IPS DF 4.7 (cell line): ENCODE results near the gene SYNDIG1L.
"Not testable (repeated sequence)": the region's sequence is repeated elsewhere in the genome, so short reads cannot be mapped to it uniquely, and the experiment has no call there.

ENCODE experiments used
- DNase-seq: peaks from one replicate; pipeline ENCODE4 v3.0.0-alpha.2; 2013; ENCODE audit warnings: low spot score; ENCODE audit errors: extremely low read depth

The SYNDIG1L gene

DNA sequence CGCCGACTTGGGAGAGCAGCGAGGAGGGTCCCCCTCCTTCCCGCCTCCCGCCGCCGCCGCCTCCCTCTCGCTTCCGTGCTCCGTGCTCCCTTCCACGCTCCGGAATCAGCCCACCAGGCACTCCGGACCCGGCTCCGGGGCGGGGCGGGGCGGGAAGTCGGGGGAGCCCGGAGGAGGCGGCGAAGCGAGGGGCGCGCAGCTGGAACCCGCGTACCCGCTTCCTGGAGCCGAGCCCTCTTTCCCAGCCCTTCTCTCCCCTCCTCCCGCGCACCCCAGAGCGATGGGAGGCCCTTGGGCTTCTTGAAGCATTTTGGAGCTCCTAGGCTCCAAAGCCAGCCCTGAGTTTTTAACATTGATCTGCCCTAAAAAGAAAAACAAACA, at the start of gene SYNDIG1L:
SYNDIG1L (minus strand) TSS at position 9 of the 381 bp plus-strand sequence. CDS start 16,466 bp downstream, outside the sequence.
- no peak for DNase-seq

DNA sequence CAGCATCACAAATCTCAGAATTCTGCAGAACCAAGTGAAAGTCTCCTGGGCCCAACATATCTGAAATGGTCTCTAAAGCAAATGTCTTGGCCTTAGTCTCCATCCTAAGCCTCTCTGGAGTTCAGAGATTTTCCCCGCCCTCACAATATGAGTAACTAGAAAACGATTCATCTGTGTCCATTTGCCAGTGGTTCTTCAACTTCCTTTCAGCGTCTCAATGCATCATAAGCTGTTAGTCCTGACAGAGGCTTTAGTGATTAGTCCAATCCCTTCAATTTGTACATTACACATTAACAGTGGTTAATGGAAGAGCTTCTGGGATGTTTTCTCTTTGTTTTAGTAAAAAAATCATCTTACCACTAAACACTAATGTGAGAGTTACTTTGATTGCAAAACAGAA, 49.7 kb upstream of the SYNDIG1L start:
- no peak for DNase-seq

DNA sequence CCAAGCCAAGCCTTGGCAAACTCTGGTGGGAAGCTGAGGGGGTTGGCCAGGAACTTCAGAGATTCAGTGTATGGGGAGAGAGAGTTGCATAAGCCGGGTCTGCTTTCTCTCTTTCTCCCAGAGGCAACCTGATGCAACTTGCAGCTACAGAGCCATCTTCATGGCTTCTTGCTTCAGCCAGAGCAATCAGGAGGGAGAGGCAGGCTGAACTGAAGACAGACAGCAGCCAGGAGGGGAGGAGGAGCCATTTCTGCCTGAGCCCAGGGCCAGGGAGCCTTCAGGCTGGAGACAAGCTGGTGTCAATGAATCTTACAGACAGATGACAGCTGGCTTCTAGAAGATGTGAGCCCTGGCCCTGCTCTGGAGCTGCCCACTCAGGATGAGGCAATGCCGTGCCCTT, 48.4 kb upstream of the SYNDIG1L start:
- DNase-seq = no peak

DNA sequence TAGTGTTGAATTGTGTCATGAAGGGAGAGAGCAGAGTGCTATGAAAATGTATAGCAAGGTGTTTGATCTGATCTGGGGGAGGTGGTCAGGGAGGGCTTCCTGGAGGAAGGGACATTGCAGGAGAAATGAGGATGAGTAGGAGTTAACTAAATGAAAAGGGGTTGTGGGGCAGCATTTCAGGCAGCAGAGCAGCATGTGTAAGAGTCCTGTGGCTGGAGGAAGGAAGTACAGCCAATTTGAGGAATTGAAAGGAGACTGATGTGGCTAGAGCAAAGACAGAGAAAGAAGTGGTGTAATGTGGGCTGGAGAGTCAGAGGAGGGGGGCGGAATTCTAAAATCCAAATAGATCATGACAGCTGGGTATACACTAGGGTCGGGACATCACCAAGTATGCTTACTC, 46.6 kb upstream of the SYNDIG1L start:
- DNase-seq = no peak

DNA sequence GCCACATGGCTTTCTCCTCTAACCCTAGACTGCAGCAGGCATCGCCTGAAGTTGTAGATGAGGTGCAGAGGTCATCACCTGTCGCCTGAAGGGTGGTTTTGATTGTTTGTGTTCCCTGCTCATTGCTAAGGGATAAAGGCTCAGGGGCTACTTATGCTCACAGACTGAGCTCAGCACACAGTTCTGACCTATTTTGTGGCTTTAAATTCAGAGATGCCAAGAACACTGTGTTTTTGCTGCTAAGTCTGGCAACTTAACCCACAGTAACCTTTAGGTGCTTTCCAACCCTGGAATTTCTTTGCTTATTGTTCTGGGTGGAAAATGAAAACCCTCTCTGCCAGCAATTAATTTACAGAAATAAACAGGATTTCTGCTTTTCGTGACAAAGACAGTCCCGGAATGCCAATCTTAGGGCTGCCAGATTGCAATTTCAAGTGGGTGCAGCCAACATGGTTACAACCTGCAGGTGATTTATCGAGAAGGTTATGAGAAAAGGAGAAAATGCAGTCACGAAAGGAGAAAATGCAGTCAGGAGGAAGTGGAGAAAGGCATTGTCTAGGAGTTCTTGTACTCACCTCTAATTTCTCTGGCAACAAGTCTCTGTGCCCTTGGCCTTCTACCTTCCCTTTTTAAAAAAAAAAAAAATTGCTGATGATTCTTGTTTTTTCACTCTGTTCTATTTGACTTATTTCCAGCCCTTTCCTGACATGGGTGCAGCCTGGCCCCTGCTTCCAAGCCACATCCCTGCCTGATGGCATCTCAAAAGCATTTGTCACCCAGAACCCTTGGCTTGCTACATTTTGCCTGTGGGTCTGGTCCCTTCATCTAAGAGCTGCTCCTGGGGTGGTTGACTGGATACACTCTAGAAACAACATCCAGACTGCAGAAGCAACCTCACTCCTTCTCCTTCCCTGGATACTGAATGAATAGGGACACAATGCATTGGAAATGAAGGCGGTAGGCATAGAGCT, 43.8 kb upstream of the SYNDIG1L start:
- no peak for DNase-seq

DNA sequence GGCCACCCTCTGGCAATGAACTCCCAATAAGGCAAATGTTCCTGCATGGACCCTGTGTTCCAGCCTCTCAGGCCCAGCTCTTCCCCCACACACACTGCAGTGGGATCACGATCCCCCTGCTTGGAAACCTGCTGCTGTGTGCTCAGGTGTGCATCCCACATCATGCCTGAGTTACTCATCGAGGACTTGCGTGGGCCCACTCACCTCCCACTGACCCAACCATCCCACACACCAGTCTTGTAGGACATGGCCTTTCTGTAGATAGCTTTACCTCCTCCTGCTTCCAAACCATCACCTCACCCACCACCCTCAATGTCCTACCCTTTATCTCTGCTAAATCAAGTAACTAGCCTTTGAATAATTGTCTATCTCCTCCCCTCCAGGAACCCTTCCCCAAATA, 42.5 kb upstream of the SYNDIG1L start:
- DNase-seq = no peak

DNA sequence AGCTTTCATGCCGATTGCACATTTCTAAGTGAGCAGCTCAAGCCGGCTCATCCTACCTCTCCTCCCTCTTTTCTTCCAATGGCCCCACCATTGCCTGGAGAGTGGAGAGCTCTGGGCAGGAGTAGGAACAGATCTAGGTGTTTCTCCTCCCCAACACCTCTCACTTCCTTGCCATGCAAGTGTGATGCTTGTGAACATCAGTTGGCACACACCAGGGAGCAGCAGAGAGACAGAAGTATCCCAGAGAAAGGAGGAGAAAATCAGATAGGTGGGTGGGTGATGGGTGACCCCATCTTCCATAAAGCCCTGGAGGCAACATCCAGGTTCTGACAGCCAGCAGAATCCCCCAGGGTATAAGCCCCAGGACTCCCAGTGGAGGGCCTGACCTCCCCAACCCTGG, 39.3 kb upstream of the SYNDIG1L start:
- DNase-seq = no peak

DNA sequence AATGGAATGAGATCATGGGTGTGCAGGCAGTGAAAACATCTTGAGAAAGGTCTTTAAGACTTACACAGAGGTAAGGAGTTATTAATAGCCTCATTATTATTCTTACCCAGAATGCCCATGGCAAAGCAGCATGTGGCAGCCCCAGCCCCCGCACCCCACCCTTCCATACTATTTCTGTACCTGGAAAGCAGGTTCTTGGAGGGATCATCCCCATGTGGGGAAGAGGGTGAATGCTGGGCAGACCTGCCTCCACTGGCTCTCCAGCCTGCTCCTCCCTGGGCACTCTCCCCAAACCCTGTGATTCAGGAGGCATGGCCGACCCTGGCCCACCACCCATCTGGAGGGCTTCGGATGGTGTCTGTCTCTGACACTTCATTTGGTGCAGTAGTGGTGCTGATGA, 38.8 kb upstream of the SYNDIG1L start:
- DNase-seq = no peak

DNA sequence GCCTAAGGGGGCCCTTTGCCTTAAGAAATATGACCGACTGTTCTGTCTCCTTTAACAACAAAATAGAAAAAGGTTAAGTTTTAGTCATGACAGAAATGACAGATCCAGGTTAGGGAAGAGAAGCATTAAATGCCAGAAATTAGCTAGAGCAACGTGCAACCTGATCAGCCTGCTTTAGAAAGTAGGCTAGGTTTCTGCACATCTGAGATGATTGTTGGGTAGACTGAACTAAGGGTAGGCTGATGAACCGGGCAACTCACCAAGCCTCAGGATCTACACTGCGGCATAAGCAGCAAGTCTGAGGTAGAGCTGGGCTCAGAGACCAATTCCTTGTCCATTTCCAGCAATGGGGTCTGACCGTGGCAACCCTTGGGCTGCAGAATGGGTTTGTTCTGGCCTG, 37.7 kb upstream of the SYNDIG1L start:
- no peak for DNase-seq

DNA sequence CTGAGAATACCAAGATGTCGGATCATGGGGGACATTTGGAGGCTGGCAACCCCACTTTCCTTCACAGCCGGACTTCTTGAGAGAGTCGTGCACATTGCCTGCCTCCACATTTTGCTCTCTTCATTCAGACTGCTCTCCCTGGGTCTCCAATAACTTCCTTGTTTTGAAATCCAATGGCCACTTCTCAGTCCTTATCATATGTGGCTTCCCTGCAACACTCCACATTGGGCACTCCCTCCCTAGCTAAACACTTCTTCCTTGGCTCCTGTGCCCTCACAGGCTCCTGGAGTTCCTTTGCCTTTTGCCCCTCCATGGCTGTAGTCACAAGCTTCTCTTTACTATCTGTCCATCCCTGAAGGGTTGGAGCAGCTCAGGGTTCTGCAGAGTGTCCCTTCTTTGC, 37.0 kb upstream of the SYNDIG1L start:
- DNase-seq = no peak

DNA sequence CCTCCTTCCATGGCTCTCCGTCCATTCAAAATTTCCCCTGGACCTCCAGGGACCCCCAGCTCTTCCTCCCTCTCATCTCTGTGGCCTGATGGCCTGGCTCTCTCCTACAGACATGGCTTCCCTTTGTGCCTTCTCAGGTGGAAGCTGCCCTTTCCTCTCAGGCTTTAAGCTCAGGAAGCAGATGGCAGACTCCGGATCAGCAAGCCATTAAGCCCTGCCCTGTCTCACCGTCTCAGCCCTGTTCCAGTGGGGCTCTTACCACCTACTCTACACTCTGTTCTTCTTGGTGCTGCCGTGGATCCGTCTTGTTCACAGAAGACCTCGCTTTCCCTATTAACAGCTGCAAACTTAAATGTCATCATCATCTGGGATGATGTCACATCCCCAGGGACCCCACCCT, 34.0 kb upstream of the SYNDIG1L start:
- no peak for DNase-seq

DNA sequence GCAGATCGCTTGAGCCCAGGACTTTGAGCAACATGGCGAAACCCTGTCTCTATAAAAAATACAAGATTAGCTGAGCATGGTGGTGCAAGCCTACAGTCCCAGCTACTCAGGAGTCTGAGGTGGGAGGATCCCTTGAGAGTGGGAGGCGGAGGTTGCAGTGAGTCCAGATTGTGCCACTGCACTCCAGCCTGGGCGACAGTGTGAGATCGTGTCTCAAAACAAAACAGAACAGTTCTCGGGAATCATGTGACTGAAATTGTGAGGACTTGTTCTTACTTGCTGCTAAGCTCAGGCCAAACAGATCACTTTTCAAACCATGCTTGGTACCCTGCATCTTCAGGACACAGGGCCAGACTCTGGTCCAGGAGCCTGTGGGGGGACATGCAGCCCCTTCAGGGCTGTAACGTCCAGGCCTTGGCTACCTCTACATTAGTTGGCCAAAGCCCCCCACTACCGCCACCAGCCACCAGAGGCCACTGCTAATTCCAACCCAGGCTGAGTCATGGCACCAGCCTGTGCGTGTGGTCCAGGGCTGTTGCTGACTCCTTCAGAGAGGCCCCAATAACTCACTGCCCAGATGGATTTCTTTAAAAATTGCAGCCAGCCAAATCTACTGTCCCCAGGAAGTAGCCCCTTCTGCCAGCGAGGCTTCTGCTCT, 33.4 kb upstream of the SYNDIG1L start:
- DNase-seq = no peak

DNA sequence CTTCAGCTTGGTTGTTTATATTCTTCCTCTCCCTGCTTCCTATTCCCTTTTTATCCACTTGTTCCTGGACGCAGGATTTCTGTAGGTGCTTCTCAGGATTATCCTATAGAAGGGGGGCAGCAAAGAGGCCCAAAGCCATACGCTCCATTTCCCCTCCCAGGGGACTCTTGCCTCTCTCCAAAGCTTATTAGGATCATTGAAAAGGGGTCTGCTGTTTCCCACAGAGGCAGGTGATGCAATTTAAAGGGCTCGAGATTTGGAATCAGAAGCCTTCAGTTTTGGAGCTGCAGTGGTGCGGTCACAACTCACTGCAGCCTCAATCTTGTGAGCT, 31.5 kb upstream of the SYNDIG1L start:
- no peak for DNase-seq

DNA sequence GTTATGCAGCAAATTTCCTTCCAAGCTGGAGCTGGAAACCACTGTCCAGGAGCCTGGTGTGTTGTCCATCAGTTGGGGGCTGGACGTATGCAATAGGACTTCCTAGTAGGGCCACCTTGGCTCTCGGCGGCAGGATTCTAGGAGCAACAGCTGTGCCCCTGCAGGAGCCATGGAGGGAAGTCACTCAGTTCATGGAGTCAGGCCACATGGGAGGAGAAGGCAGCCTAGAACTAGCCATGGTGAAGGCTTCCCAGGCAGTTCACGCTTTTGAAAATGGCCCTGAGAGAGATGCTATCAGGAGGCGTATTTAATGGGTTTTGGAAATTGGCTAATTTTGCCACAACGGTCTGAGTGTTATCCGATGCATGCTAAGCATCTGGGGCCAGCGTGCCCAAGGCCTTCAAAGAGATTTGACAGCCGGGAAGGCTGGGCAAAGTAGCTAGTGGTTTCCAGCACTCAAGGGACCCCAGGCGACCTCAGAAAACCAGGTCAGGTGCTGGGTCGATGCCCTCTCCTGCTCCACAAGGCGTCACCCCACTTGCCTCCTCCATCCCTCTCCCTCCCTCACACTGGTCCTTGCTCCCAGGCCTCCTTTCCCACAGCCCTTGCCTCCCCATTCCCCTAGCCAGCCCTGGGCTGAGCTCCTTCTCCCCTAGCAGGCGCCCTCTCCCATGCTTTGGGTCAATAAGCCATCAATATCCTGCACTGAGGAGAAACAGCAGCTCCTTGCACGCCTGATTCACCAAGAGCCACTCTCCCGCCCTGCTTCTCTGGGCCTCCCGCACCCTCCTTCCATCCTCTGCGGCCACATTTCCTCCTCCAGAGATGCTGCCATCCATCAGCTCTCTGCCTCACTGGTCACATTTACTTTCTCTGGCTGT, 30.9 kb upstream of the SYNDIG1L start:
- no peak for DNase-seq

DNA sequence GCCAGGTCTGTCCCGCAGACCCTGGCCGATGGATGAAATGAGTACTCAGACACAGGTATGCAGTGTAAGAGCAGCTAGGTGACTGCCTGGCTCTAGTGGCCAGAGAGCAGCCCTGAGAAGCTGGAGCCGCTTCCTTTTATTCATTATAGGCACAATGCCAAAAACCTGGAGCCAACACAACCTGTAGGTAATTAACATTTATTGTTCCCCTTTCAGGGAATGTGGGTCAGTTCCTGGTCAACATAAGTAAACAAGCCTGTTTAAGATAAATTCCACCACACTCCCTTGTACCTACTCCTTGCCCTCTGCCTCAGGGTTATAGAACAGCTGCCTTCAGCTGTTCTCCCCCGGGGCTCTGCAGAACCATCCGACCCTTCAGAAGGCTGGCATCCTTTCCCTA, 28.4 kb upstream of the SYNDIG1L start:
- DNase-seq = not testable (repeated sequence)

DNA sequence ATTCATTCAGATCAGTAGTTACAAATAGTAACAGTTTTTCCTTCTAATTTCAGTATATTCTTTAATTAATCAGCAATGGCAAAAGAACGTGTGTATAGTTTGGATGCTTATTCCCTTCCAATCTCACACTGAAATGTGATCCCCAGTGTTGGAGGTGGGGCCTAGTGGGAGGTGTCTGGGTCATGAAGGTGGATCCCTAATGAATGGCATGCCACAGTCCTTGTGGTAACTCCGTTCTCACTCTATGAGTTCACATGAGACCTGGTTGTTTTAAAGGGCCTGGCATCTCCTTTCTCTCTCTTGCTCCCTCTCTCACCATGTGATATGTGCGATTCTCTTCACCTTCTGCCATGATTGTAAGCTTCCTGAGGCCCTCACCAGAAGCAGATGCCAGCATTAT, 18.9 kb upstream of the SYNDIG1L start:
- no peak for DNase-seq

DNA sequence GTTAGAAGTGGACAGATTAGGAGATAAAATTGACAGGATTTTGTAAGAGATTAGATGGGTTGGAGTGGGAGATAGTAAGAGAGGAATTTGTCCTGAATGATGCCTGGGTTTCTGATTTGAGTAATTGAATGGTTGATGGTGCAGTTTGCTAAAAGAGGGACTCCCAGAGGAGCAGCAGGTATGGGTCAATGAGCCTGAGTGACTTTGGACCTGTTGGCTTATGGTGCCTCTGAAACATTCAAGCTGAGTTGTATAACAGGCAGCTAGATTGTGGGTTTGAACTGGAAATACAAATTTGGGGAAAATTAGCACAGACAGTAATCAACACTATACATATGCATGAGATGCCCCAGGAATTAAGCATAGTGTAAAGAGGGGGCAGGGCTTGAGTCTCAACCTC, 16.7 kb upstream of the SYNDIG1L start:
- no peak for DNase-seq

DNA sequence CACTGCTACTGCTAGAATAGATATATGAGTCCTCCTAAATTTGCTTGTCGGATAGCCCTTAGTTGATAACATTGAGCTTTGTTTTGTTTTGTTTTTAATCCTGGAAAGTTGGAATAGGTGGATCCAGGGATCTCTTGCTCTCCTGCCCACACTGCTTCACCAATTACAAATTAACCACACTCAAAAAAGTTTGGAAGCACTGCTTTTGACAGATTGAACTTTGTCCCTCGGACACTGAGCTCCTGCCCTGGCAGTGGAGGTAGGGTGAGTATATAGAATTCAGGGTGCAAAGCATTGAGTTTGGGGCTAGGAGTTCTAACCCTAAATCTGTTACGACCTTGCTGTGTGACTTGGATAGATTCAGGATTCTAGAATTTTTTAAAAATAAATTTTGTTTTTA, 15.1 kb upstream of the SYNDIG1L start:
- DNase-seq = no peak

DNA sequence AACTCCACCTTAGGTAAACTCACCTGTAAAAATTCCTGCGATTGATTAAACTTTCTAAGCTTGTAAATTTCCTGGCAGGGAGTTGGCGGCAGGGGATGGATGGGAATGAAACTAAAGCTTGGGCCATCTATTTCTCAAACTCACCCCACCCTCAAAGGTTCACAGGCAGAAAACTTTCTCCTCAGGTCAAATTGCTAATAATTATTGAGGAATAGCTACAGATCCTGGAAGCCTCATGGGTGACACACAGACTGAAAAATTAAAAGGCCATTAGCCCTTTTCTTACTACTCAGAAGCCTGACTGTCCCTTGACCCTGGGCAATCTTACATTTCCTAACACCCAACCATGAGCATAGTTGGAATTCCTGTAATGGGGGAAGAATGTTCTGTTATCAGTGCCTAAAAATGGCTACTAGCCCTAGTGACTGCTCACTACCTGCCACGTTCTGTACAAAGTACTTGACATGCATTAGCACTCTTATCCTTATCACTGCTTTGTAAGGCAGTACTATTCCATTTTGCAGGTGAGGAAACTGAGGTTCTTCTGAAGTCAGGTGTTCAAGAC, 12.4 kb upstream of the SYNDIG1L start:
- DNase-seq = no peak

DNA sequence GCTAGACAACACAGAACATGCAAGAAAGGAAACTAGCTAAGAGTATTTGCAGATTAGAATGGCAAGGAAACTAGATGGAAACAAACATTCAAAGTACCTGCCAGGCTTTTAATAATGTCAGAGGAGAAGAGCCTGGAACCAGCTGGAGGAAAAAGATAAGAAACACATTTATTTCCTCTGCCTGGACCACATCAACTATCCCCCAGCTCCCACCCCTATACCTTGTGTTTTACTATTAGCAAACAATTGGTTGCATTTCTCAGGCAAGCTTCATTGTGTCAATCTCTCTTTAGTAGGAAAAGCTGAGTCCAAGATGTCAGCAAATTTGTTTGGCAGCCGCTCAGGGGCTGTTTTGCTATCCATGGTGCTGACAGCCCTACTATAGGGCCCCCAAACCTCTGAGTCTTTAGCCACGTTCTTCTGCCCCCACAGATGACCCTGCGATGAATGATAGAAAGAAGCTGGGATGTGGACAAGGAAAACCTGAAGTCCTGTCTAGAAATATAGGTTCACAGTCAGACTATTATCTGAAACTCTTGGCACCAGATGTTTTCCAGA, 11.6 kb upstream of the SYNDIG1L start:
- DNase-seq = no peak

DNA sequence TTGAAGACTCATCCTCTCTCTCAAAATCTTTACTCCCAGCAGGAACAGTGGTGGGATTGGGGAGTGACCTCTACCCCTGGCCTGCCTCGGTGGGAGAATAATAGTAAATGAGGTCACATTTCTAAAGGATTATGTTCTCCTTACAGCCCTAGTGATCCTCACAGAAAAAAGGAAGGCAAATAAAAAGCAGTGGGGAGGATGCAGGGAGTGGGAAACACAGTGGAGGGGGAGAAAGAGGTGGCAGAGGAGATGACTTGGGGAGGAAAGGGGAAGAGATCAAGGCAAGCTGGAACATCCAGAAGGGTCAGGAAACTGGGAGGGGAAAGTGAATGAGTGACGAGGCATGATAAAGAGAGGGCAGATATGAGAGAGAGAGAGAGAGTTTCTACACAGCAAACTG, 8.3 kb upstream of the SYNDIG1L start:
- no peak for DNase-seq
